ENCODE measurements around the gene MEOX1. TPM values are rescaled to one million over a fixed set of nuclear protein-coding genes. Genes with fewer than 3 reads are reported as not detected.
"Not testable (repeated sequence)": the region's sequence is repeated elsewhere in the genome, so short reads cannot be mapped to it uniquely, and the experiment has no call there.

Gene MEOX1
- total RNA-seq, 2 experiments from 2014 or later = 0.41 to 0.50 TPM

DNA sequence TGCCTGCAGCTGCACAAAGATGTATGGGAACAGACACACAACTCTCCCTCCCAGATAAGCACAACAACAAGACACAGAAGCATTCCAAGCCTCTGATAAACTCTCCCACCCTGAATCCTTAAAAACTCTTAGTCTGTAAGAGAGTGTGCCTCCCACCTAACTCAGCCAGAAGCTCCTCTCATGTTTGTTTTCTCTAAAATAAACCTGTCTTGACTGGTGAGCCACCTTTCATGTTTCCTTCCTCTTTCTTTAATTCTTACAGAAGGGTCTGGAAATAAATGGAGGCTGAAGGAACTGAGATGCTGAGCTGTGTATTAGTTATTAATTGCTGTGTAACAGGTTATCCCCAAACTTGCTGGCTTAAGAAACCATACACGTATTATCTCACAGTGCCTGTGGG is 57.2 kb downstream of the MEOX1 start:
- DNase-seq = no peak
- no peaks in the 10 kb centered on the region for H3K36me3 Mint-ChIP-seq (ENCODE audit: low read depth)
- H3K4me1 ChIP-seq (ENCODE audit: insufficient read depth, low read length) = no peaks in the 10 kb centered on the region
- H3K4me1 Mint-ChIP-seq (ENCODE audit: low read depth) = no peaks in the 10 kb centered on the region
- H3K9me3 ChIP-seq (ENCODE audit: control insufficient read depth in 1 of 2, insufficient read depth in 1 of 2, low read length in 2 of 2) = no peaks in the 10 kb centered on the region
- no peak overlapping the region for H3K27ac Mint-ChIP-seq
- TF ChIP-seq, protein P1, sequence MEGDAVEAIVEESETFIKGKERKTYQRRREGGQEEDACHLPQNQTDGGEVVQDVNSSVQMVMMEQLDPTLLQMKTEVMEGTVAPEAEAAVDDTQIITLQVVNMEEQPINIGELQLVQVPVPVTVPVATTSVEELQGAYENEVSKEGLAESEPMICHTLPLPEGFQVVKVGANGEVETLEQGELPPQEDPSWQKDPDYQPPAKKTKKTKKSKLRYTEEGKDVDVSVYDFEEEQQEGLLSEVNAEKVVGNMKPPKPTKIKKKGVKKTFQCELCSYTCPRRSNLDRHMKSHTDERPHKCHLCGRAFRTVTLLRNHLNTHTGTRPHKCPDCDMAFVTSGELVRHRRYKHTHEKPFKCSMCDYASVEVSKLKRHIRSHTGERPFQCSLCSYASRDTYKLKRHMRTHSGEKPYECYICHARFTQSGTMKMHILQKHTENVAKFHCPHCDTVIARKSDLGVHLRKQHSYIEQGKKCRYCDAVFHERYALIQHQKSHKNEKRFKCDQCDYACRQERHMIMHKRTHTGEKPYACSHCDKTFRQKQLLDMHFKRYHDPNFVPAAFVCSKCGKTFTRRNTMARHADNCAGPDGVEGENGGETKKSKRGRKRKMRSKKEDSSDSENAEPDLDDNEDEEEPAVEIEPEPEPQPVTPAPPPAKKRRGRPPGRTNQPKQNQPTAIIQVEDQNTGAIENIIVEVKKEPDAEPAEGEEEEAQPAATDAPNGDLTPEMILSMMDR (IDR thresholded peaks at IDR 0.05) = no peak
- no peak overlapping the region for H3K27ac ChIP-seq (ENCODE audit: low read depth in 1 of 2, low read length in 2 of 2)
- H3K4me3 ChIP-seq (ENCODE audit: low read length) = no peak overlapping the region
- intact Hi-C loops (cut with DNase I, micrococcal nuclease) = no loop called here
- ATAC-seq (ENCODE audit: poor library complexity) = no peak
- H3K27me3 ChIP-seq (ENCODE audit: control insufficient read depth in 1 of 2, insufficient read depth in 2 of 2, low read length in 2 of 2) = no peaks in the 10 kb centered on the region
- no peaks in the 10 kb centered on the region for H3K9me3 Mint-ChIP-seq
- ChIA-PET POLR2A (no interaction called here), CTCF (no interaction called here)
- no peaks in the 10 kb centered on the region for H3K36me3 ChIP-seq (ENCODE audit: insufficient read depth, low read length)
- H3K27me3 Mint-ChIP-seq = peaks cover 12% of the 10 kb centered on the region
- no peak overlapping the region for H3K4me3 Mint-ChIP-seq

DNA sequence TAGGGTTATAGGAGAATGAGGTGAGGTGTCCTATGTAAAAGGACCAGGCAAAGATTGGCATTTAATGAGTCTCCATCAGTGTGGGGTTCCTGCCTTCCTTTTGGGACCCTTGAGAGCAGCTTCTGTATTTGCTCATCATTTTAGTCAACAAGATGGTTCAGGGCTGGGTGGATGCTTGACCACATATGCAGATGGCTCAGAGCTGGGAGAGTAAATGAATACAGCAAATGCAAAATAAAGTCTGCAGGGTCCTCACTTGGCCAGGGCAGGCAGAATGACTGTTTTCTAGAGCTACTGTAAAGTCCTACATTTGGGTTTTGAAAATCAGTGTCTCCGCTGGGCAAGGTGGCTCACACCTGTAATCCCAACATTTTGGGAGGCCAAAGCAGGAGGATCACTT is 58.4 kb downstream of the MEOX1 start:
- Histone ChIP-seq H3K4me1 (ENCODE audit: insufficient read depth, low read length) (no peaks in the 10 kb centered on the region), H3K27me3 (ENCODE audit: control insufficient read depth in 1 of 2, insufficient read depth in 2 of 2, low read length in 2 of 2) (no peaks in the 10 kb centered on the region), H3K9me3 (ENCODE audit: control insufficient read depth in 1 of 2, insufficient read depth in 1 of 2, low read length in 2 of 2) (no peaks in the 10 kb centered on the region), H3K27ac (ENCODE audit: low read depth in 1 of 2, low read length in 2 of 2) (no peak overlapping the region), H3K36me3 (ENCODE audit: insufficient read depth, low read length) (no peaks in the 10 kb centered on the region), H3K4me3 (ENCODE audit: low read length) (no peak overlapping the region)
- Mint-ChIP-seq H3K4me3 (no peak overlapping the region), H3K9me3 (no peaks in the 10 kb centered on the region), H3K27ac (no peak overlapping the region), H3K4me1 (ENCODE audit: low read depth) (no peaks in the 10 kb centered on the region), H3K27me3 (peaks cover 12% of the 10 kb centered on the region), H3K36me3 (ENCODE audit: low read depth) (no peaks in the 10 kb centered on the region)
- ChIA-PET POLR2A (no interaction called here), CTCF (no interaction called here)
- DNase-seq = no peak
- intact Hi-C loops (cut with DNase I, micrococcal nuclease) = no loop called here
- ATAC-seq (ENCODE audit: poor library complexity) = no peak
- TF ChIP-seq, protein P1 (IDR thresholded peaks at IDR 0.05) = no peak

DNA sequence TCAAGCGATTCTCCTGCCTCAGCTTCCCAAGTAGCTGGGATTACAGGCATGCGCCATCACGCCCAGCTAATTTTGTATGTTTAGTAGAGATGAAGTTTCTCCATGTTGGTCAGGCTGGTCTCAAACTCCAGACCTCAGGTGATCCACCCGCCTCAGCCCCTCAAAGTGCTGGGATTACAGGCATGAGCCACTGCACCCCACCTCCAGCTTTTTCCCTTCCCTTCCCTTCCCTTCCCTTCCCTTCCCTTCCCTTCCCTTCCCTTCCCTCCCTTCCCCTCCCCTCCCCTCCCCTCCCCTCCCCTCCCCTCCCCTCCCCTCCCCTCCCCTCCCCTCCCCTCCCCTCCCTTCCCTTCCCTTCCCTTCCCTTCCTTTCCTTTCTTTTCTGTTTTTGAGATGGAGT is 59.2 kb downstream of the MEOX1 start:
- peaks cover 12% of the 10 kb centered on the region for H3K27me3 Mint-ChIP-seq
- H3K27ac Mint-ChIP-seq; DNase-seq; H3K27me3 ChIP-seq (ENCODE audit: control insufficient read depth in 1 of 2, insufficient read depth in 2 of 2, low read length in 2 of 2); H3K4me3 ChIP-seq (ENCODE audit: low read length); H3K36me3 ChIP-seq (ENCODE audit: insufficient read depth, low read length); POLR2A ChIA-PET; CTCF ChIA-PET; H3K4me1 ChIP-seq (ENCODE audit: insufficient read depth, low read length); H3K27ac ChIP-seq (ENCODE audit: low read depth in 1 of 2, low read length in 2 of 2); H3K9me3 Mint-ChIP-seq; H3K9me3 ChIP-seq (ENCODE audit: control insufficient read depth in 1 of 2, insufficient read depth in 1 of 2, low read length in 2 of 2); H3K36me3 Mint-ChIP-seq (ENCODE audit: low read depth); H3K4me1 Mint-ChIP-seq (ENCODE audit: low read depth); ATAC-seq (ENCODE audit: poor library complexity); H3K4me3 Mint-ChIP-seq; intact Hi-C loops (cut with DNase I, micrococcal nuclease): not testable (repeated sequence)

DNA sequence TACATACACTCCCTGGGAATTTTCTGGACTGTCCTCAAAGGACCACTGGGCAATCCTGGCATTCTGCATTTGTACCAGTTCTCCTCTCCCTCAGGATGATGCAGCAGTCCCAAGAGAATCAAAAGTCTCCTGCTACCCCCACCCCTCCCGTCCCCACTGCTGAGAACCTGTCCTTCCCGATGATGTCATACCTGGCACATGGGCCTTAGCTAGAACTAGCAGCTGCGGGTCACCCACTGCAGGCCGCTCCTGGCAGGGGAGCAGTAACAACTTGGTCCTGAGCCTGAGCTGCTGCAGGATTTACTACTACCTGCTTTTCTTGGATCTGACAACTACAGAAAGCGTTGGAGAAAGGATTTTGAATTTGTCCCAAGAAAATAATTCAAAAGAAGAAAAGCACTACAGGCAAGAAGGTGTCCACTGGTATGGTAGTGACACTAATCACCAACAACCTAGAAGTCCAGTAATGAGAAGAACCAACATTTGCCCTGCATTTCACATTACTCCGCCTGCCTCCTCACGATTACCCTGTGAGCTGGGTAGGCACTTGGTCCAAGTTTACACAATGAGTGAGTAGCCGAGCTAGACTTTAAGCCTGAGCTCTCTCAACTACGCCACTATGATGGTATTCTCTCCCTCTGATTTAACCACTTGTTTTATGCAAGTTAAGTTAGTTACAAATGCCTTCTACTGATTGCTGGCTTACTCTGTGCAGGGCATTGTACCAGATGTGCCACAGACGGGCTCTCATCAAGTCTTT is 60.3 kb downstream of the MEOX1 start:
- Histone ChIP-seq H3K9me3 (ENCODE audit: control insufficient read depth in 1 of 2, insufficient read depth in 1 of 2, low read length in 2 of 2) (no peaks in the 10 kb centered on the region), H3K4me3 (ENCODE audit: low read length) (no peak overlapping the region), H3K36me3 (ENCODE audit: insufficient read depth, low read length) (no peaks in the 10 kb centered on the region), H3K27ac (ENCODE audit: low read depth in 1 of 2, low read length in 2 of 2) (no peak overlapping the region), H3K27me3 (ENCODE audit: control insufficient read depth in 1 of 2, insufficient read depth in 2 of 2, low read length in 2 of 2) (no peaks in the 10 kb centered on the region), H3K4me1 (ENCODE audit: insufficient read depth, low read length) (no peaks in the 10 kb centered on the region)
- H3K9me3 Mint-ChIP-seq = no peaks in the 10 kb centered on the region
- H3K4me3 Mint-ChIP-seq = no peak overlapping the region
- H3K4me1 Mint-ChIP-seq (ENCODE audit: low read depth) = no peaks in the 10 kb centered on the region
- POLR2A ChIA-PET = no interaction called here
- TF ChIP-seq, protein P1 (IDR thresholded peaks at IDR 0.05) = no peak
- H3K27ac Mint-ChIP-seq = no peak overlapping the region
- CTCF ChIA-PET = no interaction called here
- no peak for DNase-seq
- peaks cover 12% of the 10 kb centered on the region for H3K27me3 Mint-ChIP-seq
- no peaks in the 10 kb centered on the region for H3K36me3 Mint-ChIP-seq (ENCODE audit: low read depth)
- ATAC-seq (ENCODE audit: poor library complexity) = no peak
- intact Hi-C loops (cut with DNase I, micrococcal nuclease) = no loop called here
